Stimulated activated CD4-positive, alpha-beta T cell treated with anti-CD3 and anti-CD28 coated beads, Interleukin-4, amount 100 ng/mL, for 24 hours (primary cell): ENCODE measurements around the gene CACNG3.
"Not testable (repeated sequence)": the region's sequence is repeated elsewhere in the genome, so short reads cannot be mapped to it uniquely, and the experiment has no call there.

Source experiments
- DNase-seq: peaks from one replicate; pipeline ENCODE4 v3.0.0-alpha.2; 2020

Gene CACNG3

DNA sequence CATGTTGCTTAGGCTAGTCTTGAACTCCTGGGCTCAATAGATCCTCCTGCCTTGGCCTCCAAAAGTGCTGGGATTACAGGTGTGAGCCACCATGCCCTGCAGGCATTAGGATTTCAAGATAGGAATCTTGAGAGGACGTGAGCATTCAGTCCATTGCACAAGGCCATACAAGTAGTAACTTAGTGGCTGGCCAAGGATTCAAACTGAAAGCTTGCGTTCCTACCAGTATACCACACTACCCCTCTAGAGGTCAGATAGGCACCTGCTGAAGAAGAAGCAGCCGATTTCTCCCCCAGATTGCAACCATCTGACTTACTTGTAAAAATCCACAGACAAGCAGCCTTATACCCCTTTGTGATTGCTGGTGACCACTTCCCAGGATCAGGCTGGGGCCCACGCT is 80.9 kb downstream of the CACNG3 start:
- DNase-seq: no peak

DNA sequence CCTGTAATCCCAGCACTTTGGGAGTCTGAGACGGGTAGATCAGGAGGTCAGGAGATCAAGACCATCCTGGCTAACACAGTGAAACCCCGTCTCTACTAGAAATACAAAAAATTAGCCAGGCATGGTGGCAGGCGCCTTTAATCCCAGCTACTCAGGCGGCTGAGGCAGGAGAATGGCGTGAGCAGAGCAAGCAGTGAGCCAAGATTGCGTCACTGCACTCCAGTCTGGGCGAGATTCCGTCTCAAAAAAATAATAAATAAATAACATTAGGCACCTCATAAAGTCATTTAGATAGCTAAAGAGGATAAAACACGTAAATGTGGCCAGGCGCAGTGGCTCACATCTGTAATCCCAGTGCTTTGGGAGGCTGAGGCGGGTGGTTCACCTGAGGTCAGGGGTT is 87.7 kb downstream of the CACNG3 start:
- not testable (repeated sequence) for DNase-seq

DNA sequence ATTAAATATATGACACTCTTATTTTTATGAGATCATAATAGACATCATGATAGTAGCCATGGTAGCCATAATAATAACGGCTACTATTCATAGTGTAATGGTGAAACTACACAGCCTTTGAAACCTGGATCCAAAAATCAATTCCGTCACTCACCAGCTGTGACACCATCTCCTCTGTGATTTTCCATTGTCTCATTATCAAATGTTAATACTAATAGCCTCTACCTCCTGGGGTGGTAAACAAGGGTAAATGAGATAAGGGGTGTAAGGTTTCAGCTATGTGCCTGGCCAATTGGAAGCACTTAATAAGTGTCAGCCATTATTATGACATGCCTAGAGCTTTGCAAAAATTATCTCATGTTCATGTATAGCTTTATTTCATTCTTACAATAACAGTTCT is 88.6 kb downstream of the CACNG3 start:
- no peak for DNase-seq

DNA sequence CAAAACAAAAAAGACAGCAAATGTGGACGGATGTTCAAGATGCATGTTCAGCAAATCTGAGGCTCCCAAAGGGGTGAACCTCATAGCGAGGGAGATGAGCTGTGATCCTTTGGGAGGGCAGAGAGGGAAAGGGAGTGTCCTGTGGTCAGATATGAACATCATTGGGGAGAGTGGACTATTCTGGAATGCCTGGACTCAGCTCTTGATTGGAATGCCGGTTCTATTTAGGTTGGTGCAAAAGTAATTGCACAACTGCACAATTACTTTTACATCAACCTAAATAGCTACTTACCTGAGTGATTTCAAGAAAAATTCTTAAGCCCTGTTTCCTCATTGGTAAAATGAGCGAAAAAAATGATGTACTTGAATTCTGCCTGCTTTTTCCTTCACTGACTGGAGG is 89.6 kb downstream of the CACNG3 start:
- DNase-seq: no peak

DNA sequence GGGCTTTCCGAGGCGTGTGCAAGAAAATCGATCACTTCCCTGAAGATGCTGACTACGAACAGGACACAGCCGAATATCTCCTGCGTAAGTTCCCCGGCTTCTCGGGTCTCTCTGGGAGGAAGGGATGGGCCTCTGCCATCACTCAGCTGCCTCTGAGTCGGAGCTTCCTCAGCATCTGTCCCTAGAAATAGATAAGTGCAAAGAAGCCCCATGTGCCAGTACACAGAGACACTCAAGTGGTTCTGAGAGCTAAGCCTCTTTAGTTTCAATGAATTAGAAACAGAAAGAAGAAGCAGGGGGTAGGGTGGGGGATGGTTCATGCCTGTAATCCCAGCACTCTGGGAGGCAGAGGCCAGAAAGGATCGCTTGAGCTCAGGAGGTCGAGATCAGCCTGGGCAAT is 90.6 kb downstream of the CACNG3 start:
- DNase-seq: no peak

DNA sequence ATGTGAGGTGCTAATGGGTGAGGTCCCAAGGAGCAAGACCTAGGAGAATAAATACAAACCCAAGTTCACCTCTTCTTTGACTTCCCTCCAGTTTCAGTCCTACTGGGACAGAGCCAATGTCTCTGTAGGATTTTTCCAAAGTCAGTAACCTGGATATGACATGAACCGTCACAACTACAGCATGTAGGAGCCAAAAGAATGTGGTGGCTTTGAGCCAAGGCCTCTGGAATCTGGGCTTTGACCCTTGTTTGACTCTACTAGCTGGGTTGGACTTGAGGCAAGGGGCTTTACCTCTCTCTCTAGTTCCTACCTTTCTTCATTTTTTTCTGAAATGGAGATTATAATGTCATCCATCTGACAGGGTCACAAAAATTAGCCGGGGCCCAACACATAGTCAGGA is 91.4 kb downstream of the CACNG3 start:
- no peak for DNase-seq

DNA sequence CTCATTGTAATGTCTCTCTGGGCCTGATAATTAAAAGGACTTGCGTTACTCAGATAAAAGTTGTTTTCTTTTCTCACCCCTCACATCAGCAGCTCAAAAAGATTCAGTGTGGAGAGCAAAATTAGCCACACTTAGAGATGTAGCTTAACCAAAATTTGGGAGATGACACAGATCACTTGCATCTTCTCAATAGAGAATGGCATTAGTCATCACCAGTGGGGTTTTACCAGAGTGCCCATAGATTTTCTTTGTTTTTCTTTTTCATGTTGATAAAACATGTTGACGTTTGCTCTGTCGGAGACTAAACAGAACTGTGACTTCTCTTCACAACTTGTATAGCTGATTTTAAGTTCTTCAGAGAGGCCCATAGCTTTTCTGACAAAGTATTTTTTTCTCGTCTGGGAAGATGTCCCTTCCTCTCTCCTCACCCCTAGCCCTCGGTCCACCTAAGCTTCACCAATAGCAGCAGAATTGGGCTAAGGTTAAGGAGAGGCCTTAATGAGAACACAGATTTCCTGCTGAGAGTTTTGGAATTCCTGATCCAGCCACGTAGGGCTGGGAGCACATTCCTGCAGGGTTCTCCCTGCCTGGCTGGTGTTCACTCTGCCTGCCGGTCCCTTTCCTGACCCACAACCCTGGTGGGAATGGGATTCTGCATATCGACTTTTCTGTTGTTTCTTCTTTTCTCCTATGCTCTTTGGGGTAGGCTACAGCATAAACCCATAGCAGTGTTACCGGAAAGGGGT is 92.6 kb downstream of the CACNG3 start:
- DNase-seq: no peak

DNA sequence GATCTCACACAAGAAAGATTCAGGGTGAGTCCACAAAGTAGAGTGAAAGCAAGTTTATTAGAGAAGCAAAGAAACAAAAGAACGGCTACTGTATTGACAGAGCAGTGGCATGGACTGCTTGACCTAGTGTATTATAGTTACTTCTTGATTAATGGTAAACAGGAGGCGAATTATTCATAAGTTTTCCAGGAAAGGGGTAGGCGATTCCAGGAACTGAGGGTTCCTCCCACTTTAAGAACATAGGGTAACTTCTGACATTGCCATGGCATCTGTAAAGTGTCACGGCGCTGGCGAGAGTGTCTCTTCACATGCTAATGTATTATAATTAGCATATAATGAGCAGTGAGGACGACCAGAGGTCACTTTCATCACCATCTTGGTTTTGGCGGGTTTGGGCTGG is 93.2 kb downstream of the CACNG3 start:
- no peak for DNase-seq

DNA sequence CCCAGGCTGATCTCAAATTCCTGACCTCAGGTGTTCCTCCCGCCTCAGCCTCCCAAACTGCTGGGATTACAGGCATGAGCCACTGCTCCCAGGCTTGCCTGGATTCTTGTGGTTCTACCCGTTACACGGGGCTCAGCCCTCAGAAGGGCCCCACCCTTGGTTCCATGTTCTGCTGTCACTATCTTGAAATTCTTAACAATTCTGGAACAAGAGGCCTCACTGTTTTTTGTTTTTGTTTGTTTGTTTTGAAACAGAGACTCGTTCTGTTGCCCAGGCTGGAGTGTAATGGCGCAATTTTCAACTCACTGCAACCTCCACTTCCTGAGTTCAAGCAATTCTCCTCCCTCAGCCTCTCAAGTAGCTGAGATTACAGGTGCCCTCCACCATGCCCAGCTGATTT is 96.6 kb downstream of the CACNG3 start:
- no peak for DNase-seq

DNA sequence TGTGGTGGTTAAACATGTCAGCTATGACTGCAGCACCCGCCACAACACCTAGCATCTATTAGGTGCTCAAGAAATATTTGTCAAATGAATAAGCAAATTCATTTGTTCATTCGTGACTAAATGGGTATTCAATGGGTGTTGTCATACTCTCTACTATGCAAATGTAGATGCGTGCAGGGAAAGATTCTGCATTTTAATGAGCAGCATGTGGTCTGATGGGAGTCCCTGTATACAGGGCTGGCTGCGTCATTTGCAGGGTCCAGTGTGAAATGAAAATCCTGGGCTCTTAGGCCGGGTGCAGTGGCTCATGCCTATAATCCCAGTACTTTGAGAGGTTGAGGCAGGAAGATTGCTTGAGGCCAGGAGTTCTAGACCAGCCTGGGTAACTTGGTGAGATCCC is 97.5 kb downstream of the CACNG3 start:
- no peak for DNase-seq

DNA sequence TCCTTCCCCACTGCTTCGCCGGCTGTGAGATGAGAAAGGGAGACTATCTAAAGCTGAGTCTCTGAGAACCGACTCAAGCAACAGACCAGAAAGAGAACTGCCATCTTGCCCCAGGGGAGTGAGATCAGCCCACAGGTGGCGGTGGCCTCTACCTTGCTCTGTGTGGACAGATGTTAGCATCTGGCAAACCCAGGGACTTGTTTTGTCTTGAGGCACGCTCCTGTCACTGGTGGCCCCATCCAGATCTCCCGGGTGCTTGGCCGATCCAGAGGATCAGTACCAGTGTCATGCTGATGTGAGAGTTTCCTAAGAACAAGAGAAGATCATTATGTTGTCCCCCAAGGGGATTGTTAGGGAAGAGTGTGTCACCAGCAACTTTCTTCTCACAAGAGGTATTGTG is 101.4 kb downstream of the CACNG3 start:
- DNase-seq: no peak

DNA sequence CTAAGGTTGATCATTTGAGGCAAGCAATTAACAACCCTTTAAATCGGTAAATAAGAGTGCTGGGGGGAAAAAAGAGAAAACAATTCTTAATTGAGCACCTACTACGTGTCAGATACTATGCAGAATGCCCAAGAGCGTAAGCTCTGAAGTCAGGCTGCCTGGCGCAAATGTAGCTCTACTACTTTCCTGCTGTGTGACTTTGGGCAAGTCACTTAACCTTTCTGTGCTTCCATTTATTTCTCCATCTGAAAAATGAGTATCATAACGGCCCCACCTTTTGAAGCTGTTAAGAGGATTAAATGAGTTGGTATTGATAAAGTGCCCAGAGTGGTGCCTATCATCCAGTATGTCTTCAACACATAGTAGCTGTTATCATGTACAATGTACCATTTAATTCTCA is 102.0 kb downstream of the CACNG3 start:
- no peak for DNase-seq

DNA sequence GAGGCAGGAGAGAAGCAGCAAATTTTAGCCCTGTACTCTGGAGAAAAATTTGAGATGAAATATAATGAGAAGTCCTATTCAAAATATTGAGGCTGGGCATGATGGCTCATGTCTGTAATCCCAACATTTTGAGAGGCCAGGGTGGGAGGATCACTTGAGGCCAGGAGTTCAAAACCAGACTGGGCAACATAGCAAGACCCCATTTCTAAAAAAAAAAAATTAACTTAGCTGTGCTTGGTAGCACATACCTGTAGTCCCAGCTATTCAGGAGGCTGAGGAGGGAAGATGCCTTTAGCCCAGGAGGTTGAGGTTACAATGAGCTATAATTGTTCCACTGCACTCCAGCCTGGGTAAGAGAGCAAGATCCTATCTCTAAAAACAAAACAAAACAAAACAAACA is 103.4 kb downstream of the CACNG3 start:
- DNase-seq: no peak

DNA sequence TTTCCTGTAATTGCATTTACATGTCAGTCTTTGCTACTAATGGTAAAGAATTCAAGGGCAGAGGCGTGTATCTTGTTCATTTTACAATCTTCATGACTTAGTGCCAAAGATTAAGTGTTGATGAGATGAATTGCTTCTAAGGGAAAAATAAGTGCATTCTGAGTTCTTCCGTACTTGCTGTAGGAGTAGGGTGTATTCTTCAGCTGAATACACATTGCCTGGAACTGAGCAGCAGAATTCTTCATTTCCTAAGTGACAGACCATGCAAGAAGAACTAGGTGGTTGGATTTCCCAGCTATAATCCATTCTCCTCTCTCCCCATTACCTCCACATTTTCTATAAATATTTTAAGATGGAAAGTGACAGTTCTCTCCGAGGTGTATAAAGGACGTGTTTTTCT is 104.8 kb downstream of the CACNG3 start:
- DNase-seq: no peak

DNA sequence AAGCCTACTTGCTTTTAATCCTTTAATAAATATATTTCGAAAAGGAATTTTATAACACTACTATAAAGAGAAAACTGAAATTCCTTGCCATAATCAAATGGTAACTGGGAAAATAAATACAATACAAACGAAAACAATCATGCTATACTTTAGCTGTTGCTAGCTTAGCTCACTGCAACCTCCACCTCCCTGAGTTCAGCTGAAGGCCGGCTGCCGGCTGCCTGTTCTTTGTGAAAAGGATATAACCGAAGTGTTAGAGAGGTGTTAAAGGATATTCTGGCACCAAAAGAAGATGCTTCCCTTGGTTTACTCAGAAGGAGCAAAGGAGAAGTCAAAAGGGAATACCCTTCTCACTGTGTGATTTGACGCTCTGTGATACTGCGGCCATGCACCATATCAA is 108.5 kb downstream of the CACNG3 start:
- DNase-seq: no peak

DNA sequence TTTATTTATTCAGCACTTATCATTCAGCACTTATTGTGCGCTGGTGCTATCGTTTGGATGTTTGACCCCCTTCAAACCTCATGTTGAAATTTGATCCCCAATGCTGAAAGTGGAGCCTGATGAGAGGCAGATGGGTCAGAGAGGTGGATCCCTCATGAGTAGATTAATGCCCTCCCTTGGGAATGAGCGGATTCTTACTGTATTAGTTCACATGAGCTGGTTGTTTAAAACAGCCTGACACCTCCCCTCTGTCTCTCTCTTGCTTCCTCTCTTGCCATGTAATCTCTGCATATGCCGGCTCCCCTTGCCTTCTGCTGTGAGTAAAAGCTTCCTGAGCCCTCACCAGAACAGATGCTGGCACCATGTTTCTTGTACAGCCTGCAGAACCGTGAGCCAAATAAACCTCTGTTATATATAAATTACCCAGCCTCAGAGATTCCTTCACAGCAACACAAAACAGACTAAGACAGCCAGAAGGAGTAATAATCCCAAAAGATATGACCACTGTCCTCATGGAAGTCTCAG is 111.1 kb downstream of the CACNG3 start:
- DNase-seq: no peak

DNA sequence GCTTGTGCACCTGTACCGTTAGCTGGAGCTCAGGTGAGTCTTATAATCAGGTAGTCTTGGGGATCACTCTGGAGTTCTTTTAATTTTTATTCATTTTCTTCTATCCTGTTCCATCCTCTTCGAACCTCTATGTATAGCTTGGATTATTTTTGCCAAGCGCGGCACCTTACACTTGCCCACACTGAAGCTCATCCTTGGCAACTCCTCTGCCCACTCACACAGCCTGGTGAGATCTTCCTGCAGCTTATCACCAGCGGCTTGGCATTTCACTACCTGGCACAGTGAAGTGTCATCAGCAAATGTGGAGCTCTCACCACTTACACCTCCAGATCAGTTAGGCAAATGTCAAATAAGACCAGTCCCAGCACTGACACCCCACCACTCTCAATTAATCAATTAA is 116.7 kb downstream of the CACNG3 start:
- DNase-seq: no peak

DNA sequence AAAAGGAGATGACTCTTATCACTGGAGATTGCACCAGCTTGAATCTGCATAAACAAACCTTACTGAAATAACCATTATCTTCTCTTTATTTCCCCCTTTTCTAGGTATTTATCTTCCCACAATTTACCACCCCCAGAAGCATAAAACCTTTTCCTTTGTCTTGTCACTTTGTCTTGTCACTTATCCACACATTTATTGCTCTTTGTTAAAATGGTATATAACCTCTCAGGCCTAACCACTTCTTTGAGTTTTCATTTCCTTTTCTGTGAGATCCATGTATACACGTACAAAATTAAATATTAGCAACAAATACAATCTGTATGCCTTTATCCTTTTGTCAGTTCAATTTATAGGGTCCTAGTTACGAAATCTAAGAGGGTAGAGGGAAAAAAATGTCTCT is 122.9 kb downstream of the CACNG3 start:
- DNase-seq: no peak

DNA sequence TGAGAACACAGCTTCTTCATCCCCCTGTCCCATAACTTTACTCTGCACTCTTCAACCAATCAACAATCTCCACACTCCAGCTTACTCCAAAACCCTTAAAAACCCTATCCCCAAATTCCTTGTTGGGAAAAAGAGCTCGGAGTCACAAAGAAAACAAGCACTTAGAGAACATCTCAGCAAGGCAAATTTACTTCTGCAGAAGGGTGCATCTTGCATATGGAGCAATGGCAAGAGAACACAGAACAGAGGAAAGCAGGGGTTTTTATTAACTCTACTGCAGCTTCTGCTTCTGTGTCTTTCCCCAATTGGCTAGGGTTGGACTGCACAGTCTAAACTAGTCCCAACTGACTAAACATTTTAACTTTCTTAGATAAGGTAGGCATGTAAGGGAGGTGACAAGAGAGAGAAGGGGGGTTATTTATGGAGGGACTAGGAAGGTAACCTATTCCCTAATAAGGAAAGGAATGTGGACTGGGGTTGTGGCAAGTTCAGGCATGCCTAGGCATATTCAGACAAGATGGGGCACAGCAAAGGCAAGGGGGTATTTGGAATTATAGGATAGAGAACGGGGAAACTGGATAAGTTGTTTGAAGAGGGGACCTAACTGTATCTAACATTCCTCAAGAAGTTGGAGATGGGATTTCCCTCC is 125.5 kb downstream of the CACNG3 start:
- DNase-seq: no peak

DNA sequence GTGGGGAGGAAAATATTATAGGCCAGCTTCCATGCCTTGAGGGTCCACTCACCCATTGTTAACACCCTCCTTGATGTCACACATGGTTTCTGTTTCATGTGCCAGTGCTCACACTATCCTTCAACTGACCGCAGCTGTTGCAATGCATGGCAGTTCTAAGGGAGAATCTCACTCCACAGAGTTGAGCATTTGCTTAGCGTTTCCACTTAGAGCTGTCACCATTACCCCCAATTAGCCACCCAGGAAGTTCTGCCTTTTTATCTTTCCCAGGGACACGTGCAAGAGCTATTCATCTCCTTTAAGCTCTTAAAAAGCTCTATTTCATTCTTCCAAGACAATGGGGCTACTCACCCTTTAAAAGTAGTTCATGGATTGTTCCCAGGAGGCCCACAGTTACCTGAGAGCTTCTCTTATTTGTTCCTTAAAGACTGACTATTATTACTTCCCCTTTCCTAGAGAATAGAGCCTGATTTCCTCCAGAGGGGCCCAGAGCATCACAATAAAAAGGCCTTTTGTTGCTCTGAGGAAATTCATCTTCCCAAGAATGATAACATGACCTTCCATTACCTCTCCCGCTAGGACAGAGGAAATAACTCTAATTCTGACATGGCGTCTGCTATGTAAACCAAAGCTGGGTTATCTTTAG is 126.8 kb downstream of the CACNG3 start:
- no peak for DNase-seq

DNA sequence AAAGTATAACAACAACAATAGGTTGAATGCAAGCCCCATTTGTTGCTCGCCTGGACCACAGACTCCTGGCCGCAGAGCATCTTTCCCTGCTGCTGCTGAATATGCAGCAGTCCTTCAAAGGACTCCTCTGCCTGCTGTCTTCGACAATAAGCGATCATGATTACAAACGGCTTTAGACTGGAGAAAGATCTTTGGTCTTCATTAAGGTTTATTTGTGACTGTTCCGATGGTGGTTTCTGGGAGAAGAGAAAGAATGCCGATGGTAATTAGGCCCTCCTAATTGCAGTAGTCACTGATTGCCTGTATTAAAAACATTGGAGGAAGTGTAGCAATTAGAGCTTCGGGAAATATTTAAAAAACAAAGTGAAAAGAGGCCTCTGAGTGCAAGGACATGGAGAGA is 138.2 kb downstream of the CACNG3 start:
- no peak for DNase-seq

DNA sequence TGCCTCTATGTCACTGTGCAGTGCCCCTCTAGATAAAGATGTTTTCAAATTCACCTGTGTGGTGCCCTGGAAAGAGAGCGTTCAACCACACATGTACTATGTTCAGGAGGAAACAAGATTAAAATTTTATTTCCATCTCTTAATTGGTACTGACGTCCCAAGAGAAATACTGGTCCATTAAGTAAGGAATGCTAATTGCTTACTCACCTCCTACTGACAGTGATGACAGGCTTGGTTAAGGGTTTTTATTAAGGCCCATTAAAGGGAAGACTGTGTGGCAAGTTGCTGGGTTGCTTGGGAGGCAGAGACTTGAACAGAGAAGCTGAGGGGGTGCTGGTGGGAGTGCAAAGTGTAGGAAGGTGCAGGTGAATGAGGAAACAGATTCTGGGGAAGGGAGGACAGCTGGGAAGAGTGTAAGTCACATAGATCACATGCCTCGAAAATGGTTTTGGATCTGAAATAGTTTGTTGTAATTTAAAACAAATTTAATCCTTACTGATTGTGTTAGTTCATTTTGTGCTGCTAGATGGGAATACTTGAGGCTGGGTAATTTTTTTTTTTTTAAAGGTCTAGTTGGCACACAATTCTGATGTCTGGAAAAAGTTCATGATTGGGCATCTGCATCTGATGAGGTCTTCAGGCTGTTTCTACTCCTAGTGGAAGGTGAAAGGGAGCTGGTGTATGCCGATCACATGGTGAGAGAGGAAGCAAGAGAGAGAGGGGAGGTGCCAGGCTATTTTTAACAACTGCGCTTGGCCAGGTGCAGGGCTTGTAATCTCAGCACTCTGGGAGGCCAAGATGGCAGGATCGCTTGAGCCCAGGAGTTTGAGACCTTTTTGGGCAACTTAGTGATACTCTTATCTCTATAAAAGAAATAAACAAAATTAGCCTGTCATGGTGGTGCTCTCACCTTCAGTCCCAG is 140.5 kb downstream of the CACNG3 start:
- no peak for DNase-seq

DNA sequence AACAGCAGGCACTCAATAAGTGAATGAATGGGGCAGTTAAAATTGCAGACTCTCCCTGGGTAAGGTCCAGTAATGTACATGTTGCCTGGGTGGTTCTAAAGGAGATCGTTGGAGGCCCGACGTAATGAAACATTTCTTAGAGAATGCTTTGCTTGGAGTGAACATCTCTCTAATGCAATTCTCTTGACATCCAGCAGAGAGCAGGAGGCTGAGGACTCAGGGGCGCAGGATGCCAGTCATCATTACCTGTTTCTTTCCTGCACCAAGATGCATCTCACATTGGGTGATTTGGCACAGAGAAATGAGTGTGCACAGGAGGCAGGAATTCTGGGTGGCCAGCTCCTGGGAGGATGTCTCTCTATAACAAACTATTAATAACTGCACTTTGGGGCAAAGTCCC is 152.9 kb downstream of the CACNG3 start:
- no peak for DNase-seq
